GM13977 (cell line): ENCODE data around the gene MYO5B.
A peak's percentile ranks its signal among the peaks of the same experiment; 100 is the strongest.

Source experiments
- DNase-seq: peaks from one replicate; pipeline ENCODE4 v3.0.0; 2012; ENCODE audit warnings: low spot score
- in situ Hi-C: fragments of 300-500 bp; cut with MboI; formaldehyde crosslinking; loops from one replicate; pipeline ENCODE4 v1.12.0; 2022; ENCODE audit warnings: low sequenced_read_pairs, low pct_unique_long_range_greater_than_20kb, mixed read lengths, inconsistent platforms; ENCODE audit not compliant: unreplicated experiment
- TF ChIP-seq, protein P1 (sequence below): IDR thresholded peaks from 2 replicates; pipeline ENCODE4 v1.5.1; 2012; ENCODE audit warnings: mild to moderate bottlenecking, control low read depth; ENCODE audit not compliant: insufficient read depth; ENCODE audit errors: extremely low read depth, missing control alignments

Gene MYO5B

DNA sequence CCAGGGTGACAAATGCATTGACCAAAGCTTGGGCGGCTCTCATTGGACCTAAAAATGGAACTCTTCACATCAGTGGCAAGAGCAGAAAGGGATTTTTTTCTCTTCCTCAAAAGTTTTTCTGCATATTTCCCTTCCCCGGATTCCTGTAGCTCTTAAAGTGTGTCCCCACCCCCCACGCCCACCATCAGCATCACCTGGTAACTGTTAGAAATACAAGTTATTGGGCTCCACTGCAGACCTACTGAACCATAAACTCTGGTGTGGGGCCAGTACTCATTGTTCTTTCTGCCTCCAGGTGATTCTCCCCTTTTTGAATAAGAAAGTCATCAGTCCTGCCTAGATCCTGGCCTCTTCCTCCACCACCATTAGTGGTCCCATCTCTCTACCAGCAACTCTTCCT, 1.3 kb upstream of the MYO5B start:
- in situ Hi-C loops: no loop called here
- TF ChIP-seq, protein P1, sequence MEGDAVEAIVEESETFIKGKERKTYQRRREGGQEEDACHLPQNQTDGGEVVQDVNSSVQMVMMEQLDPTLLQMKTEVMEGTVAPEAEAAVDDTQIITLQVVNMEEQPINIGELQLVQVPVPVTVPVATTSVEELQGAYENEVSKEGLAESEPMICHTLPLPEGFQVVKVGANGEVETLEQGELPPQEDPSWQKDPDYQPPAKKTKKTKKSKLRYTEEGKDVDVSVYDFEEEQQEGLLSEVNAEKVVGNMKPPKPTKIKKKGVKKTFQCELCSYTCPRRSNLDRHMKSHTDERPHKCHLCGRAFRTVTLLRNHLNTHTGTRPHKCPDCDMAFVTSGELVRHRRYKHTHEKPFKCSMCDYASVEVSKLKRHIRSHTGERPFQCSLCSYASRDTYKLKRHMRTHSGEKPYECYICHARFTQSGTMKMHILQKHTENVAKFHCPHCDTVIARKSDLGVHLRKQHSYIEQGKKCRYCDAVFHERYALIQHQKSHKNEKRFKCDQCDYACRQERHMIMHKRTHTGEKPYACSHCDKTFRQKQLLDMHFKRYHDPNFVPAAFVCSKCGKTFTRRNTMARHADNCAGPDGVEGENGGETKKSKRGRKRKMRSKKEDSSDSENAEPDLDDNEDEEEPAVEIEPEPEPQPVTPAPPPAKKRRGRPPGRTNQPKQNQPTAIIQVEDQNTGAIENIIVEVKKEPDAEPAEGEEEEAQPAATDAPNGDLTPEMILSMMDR: no peak
- no peak for DNase-seq

DNA sequence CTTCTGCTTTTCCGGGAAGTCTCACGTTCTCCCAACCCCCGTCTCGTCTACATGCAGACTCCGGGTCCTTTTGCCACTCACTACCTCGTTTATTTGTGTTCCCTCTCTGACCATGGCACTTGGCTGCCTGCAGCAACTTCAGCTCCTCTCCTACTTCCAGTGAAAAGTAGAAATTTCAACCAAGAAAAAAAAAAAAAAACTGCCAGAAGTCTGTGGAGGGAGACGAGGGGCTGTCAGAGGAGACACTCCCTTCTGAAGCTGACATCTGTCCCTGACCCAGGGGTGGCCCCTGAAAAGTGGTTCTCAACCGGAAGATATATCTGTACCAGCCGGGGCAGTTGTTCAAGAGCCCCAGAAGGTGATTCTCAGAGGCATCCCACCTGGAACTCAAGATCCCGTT, 742 bp upstream of the MYO5B start:
- TF ChIP-seq, protein P1: no peak
- DNase-seq: no peak
- in situ Hi-C loops: no loop called here

DNA sequence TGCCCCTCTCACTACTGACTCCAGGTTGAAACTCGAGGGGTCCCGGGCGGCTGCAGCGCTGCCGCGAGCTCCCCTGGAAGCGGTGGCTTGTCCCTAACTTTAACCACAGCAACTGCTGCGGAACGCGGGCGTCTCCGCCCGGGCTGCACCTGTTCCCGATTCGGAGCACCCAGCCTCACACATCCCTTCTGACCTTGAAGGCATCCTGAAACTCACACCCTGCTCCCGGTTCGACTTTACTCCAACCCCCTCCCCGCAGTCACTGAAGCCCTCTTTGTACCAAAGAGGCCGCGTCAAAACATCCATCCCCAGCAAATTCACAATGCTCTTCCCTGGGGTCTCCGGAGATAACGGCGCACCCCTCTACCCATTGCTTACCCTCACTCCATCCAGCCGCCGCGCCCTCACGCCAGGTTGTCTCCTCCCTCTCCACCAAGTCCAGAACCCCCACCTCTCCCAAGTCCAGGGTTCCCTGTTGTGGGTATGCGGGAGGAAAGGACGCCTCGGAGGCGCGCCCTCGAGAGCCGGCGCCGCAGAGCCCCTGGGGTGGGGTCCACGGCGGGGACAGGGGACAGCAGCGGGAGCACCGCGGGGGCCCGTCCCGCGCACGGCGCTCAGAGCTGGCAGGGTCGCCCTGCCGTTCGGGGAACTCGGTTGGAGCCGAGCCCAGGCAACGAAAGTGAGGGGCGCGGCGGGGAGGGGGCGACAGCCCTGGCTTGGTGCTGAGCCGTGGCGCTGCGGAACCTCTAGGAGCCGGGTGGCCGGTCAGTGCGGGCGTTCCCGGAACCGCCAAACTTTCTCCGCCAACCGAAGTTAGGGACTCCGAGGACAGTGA, 934 bp downstream of the MYO5B start:
- TF ChIP-seq, protein P1: no peak
- DNase-seq: peak; percentile 44
- in situ Hi-C loops: no loop called here

DNA sequence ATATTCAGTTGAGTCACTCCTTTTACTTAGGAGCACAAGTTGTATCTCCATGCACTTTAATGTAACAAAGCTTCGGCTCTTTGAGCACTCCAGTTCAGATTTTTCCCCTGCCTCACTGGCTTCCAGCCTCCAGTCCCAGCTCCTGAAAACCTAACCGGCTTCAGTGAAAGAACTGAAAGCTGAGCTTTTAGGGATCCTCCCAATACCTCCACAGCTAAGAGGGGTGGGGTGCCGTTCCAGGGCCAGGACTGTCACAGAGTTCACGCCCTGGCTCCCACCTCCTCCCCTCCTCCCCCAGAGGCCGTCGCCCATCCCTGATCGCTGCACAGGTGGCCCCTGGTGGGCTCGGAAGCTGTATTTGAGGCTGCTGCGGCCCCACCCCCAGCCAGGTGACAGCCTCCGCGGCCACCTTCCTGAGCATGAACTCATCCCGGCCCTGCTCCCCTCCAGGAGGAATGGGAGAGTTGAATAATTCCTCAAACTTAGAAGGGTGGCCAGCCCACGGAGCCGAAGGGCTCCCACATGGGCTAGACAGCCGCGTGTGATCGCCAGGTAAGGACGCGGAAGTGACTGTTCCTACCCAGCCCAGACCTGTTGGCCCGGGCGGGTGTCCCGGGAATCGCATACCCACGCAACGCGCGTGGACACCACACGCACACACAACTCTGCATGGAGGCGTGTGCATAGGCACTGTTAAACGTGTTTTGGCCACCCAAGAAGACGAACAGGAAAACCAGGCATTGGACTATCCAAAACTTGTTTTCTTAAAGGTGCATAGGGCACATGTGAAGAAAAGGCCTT, 1.8 kb downstream of the MYO5B start:
- TF ChIP-seq, protein P1: no peak
- in situ Hi-C loops: no loop called here
- DNase-seq: peak; percentile 21

DNA sequence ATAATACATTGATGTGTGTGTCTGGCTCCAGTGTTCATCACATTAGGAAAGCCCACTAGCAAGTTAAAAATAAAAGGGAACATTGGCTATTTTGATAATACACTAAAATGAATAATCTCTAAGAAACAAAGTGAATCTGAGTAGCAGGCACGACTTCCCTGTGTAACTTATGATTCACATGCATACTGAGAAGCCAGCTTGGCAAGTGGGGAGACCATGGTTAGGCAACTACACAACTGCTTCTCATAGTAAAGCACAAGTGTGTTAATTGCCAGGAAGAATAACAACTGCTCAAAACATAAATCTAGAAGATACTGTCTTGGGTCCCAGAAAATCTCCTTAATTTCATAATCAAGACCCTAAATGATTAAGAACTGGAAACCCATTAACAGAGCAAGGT, 4.0 kb downstream of the MYO5B start:
- no peak for DNase-seq
- in situ Hi-C loops: no loop called here
- TF ChIP-seq, protein P1: no peak

DNA sequence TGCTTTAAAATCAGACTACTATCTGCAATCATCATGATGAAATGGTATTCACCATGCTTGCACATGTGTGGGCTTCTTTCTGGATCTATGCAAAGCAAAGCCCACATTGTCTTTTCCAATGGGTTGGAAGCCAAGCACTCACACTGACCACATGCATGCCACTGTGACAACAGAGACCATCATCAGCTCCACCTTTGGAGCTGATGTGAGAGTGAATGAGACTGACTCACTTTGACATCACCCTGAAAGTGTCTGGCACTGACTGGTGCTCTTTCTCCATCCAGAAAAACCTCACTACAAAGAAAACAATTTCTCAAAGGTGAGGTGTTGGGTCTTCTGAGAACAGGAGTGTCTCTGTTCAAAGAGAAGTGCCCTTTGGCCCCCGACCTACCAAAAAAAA, 4.7 kb downstream of the MYO5B start:
- DNase-seq: no peak
- in situ Hi-C loops: no loop called here
- TF ChIP-seq, protein P1: no peak
